ENCODE measurements around the gene DLGAP1. TPM values are rescaled to one million over a fixed set of nuclear protein-coding genes. Genes with fewer than 3 reads are reported as not detected.

DLGAP1 gene
- total RNA-seq, 4 donors from 2014 or later: 1.2 to 1.4 (median 1.4) TPM

- no peak overlapping the region for H3K27ac ChIP-seq (replicated peaks in 1 of 4)
Measured at GRCh38 chr18:3712491-3712890, 742.6 kb downstream of the DLGAP1 start.

GRCh38 chr18:3710712-3711301 lies 744.3 kb downstream of the DLGAP1 start:
- H3K27me3 ChIP-seq: no peaks in the 10 kb centered on the region
- H3K4me1 ChIP-seq: peaks cover 0 to 8% (median 0%) of the 10 kb centered on the region in 4 donors
- no peaks in the 10 kb centered on the region for H3K9me3 ChIP-seq
- intact Hi-C loops (cut with DNase I): no loop called here
- H3K4me3 ChIP-seq: no peak overlapping the region
- TF ChIP-seq EP300 (IDR thresholded peaks at IDR 0.05) (no peak), POLR2AphosphoS5 (IDR thresholded peaks at IDR 0.05) (peak in 1 of 2 donors; percentile 8), POLR2A (IDR thresholded peaks at IDR 0.05; ENCODE audit: low read depth) (no peak)
- TF ChIP-seq, protein P1, sequence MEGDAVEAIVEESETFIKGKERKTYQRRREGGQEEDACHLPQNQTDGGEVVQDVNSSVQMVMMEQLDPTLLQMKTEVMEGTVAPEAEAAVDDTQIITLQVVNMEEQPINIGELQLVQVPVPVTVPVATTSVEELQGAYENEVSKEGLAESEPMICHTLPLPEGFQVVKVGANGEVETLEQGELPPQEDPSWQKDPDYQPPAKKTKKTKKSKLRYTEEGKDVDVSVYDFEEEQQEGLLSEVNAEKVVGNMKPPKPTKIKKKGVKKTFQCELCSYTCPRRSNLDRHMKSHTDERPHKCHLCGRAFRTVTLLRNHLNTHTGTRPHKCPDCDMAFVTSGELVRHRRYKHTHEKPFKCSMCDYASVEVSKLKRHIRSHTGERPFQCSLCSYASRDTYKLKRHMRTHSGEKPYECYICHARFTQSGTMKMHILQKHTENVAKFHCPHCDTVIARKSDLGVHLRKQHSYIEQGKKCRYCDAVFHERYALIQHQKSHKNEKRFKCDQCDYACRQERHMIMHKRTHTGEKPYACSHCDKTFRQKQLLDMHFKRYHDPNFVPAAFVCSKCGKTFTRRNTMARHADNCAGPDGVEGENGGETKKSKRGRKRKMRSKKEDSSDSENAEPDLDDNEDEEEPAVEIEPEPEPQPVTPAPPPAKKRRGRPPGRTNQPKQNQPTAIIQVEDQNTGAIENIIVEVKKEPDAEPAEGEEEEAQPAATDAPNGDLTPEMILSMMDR (IDR thresholded peaks at IDR 0.05): no peak
- H3K36me3 ChIP-seq: no peaks in the 10 kb centered on the region
- 43% methylated on average over 8 of the region's 8 CpGs for whole genome bisulfite sequencing
- DNase-seq (ENCODE audit: extremely low spot score): no peak
- no peak overlapping the region for H3K27ac ChIP-seq (replicated peaks in 1 of 4)

More at GRCh38 chr18:3712491-3712890, 742.6 kb downstream of the DLGAP1 start:
- no peak for DNase-seq (ENCODE audit: extremely low spot score)
- Histone ChIP-seq H3K27me3 (no peaks in the 10 kb centered on the region), H3K4me1 (peaks cover 0 to 8% (median 0%) of the 10 kb centered on the region in 4 donors), H3K36me3 (no peaks in the 10 kb centered on the region), H3K9me3 (no peaks in the 10 kb centered on the region), H3K4me3 (no peak overlapping the region)
- TF ChIP-seq, protein P1 (IDR thresholded peaks at IDR 0.05): no peak
- TF ChIP-seq POLR2AphosphoS5 (IDR thresholded peaks at IDR 0.05) (no peak), POLR2A (IDR thresholded peaks at IDR 0.05; ENCODE audit: low read depth) (no peak), EP300 (IDR thresholded peaks at IDR 0.05) (no peak)
- intact Hi-C loops (cut with DNase I): no loop called here
- 94% methylated on average over 5 of the region's 5 CpGs for WGBS

DNA sequence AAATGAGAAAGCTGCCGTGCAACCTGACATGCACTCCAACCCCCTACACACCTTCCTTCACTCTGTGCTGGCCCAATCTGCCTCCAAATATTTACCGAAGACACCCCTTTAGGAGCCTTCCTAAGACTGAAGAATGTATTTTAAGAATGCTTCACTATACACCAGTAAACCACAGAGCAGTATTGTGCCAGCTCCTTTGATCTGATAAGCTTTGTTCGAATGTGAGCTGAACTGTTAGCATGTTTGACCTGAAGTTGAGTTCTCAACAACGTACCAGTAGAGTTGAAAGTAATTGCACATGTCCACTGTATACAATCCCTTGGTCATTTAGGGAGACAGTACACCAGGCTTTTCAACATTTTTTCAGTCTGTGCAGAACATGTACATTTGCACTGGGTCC lies 745.9 kb downstream of the DLGAP1 start:
- TF ChIP-seq, protein P1 (IDR thresholded peaks at IDR 0.05): no peak
- TF ChIP-seq POLR2AphosphoS5 (IDR thresholded peaks at IDR 0.05) (no peak), POLR2A (IDR thresholded peaks at IDR 0.05; ENCODE audit: low read depth) (no peak), EP300 (IDR thresholded peaks at IDR 0.05) (no peak)
- intact Hi-C loops (cut with DNase I): loop anchor here (10.0 kb wide), 1 partner anchor 166 kb away; no protein-coding TSS in a partner anchor
- no peaks in the 10 kb centered on the region for H3K27me3 ChIP-seq
- peaks cover 0 to 8% (median 0%) of the 10 kb centered on the region in 4 donors for H3K4me1 ChIP-seq
- H3K27ac ChIP-seq (replicated peaks in 1 of 4): no peak overlapping the region
- H3K4me3 ChIP-seq: no peak overlapping the region
- 74% methylated on average over 4 of the region's 4 CpGs for WGBS
- no peaks in the 10 kb centered on the region for H3K36me3 ChIP-seq
- no peak for DNase-seq (ENCODE audit: extremely low spot score)
- no peaks in the 10 kb centered on the region for H3K9me3 ChIP-seq

DNA sequence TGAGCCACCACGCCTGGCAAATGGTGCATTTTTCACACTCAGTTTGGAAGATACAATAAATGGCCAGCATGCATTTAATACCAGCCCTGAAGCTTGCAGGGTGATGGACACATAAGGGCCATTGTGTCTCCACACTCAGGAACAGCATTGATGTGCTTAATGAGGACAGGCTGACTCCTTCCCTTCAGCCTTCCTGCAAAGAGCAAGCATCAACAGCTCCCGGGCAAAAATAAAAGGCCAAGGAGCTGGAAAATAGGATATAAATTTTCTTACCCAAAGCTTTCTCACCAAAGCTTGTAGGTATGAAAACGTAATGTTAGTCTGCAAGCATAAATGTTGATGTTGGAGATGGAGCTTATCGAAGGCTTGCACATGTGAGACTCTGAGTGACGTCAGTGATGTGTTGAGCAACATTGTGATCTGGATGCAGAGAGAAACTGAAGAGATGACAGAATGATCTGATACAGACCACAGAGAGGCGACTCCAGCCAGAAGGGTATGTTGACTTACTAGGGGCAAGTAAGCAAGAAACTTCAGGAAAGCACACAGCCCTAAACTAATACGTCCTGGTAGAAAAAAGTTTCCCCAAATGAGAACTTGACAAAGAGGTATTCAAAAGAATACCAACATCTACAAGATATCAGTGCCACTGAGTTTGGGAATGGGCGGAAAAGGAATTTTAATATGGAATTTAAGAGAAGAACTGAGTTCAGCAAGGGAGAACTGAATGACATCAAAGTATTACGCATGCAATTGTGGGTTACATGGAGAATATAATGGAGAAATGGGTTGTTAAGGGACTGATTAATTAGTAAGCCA lies 748.6 kb downstream of the DLGAP1 start:
- DNase-seq (ENCODE audit: extremely low spot score): no peak
- H3K36me3 ChIP-seq: no peaks in the 10 kb centered on the region
- H3K4me3 ChIP-seq: no peak overlapping the region
- no peak for TF ChIP-seq POLR2A (IDR thresholded peaks at IDR 0.05; ENCODE audit: low read depth)
- no peak for TF ChIP-seq EP300 (IDR thresholded peaks at IDR 0.05)
- no peaks in the 10 kb centered on the region for H3K9me3 ChIP-seq
- intact Hi-C loops (cut with DNase I): loop anchor here (10.0 kb wide), 1 partner anchor 168 kb away; no protein-coding TSS in a partner anchor
- WGBS: 87% methylated on average over 9 of the region's 9 CpGs
- no peak overlapping the region for H3K27ac ChIP-seq (replicated peaks in 1 of 4)
- H3K4me1 ChIP-seq: peaks cover 0 to 20% (median 10%) of the 10 kb centered on the region in 4 donors
- no peaks in the 10 kb centered on the region for H3K27me3 ChIP-seq
